ENCODE measurements around the gene RANBP3L.

DNA sequence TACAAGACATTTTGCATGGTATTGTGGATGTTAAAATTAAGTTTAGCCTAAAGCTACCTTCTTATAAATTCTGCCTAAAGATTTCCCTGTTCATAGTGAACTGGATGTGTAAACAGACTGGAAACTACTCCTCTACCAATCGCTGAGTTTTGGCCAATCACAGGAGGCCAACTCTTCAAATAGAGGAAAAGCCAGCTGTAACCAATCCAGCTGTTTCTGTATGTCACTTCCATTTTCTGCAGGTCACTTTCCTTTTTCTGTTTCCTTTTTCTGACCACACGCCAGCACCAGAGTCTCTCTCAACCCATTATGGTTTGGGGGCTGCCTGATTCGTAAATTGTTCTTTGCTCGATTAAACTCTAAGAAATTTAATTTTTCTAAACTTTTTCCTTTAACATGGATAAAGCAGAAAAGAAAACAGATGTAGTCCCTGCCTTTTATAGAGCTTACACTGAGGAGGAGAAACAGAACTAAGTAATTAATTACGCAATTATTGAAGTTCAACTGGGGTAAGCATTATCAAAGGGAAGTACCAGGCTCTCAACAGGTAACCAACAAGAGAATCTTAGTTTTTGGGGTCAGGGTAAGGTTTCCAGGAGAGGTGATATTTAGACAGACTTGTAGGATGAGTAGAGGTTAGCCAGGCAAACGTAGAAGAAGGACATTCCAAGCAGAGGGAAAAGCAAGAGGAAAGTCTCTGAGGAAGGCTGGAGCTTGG is 27.7 kb downstream of the RANBP3L start:
- TF ChIP-seq, protein P1, sequence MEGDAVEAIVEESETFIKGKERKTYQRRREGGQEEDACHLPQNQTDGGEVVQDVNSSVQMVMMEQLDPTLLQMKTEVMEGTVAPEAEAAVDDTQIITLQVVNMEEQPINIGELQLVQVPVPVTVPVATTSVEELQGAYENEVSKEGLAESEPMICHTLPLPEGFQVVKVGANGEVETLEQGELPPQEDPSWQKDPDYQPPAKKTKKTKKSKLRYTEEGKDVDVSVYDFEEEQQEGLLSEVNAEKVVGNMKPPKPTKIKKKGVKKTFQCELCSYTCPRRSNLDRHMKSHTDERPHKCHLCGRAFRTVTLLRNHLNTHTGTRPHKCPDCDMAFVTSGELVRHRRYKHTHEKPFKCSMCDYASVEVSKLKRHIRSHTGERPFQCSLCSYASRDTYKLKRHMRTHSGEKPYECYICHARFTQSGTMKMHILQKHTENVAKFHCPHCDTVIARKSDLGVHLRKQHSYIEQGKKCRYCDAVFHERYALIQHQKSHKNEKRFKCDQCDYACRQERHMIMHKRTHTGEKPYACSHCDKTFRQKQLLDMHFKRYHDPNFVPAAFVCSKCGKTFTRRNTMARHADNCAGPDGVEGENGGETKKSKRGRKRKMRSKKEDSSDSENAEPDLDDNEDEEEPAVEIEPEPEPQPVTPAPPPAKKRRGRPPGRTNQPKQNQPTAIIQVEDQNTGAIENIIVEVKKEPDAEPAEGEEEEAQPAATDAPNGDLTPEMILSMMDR (IDR thresholded peaks at IDR 0.05) = no peak
- TF ChIP-seq POLR2A (IDR thresholded peaks at IDR 0.05) (no peak), POLR2AphosphoS5 (IDR thresholded peaks at IDR 0.05) (no peak)

Measured in prostate gland (tissue), 2 donors.